ENCODE data around the gene KCNJ9. TPM values are rescaled to one million over a fixed set of nuclear protein-coding genes. Genes with fewer than 3 reads are reported as not detected.

The KCNJ9 gene
- total RNA-seq, 2 donors from 2014 or later: 0.11 to 0.30 TPM

- Histone ChIP-seq H3K4me1 (no peaks in the 10 kb centered on the region), H3K27ac (no peak overlapping the region), H3K27me3 (no peaks in the 10 kb centered on the region), H3K4me3 (no peak overlapping the region), H3K36me3 (no peaks in the 10 kb centered on the region), H3K9me3 (no peaks in the 10 kb centered on the region), H3K9ac (ENCODE audit: low read depth in 2 of 2, low read length in 2 of 2) (no peak overlapping the region)
- no peak for TF ChIP-seq CTCF (IDR thresholded peaks at IDR 0.05)
- DNase-seq: no peak
- intact Hi-C loops (cut with DNase I): no loop called here
Measured at GRCh38 chr1:160139840-160140239, 58.5 kb downstream of the KCNJ9 start.

Other genes starting within 250 kb of the KCNJ9 start
- not detected for gene VSIG8, start 218.9 kb upstream of the KCNJ9 start, total RNA-seq
- under 1 TPM in 1 of 2 donors, not detected in 1; 0.30 TPM for gene CFAP45, start 181.4 kb upstream of the KCNJ9 start, total RNA-seq
- gene TAGLN2, start 156.0 kb upstream of the KCNJ9 start, total RNA-seq: 100 to 1,000 TPM; 354 to 515 TPM
- gene IGSF9, start 135.9 kb upstream of the KCNJ9 start, total RNA-seq: 10 to 100 TPM; 14.1 to 41.8 TPM
- gene SLAMF9, start 127.3 kb upstream of the KCNJ9 start, total RNA-seq: not detected
- gene PIGM, start 49.5 kb upstream of the KCNJ9 start, total RNA-seq: 1 to 10 TPM; 4.0 to 6.2 TPM
- gene KCNJ10, start 11.4 kb upstream of the KCNJ9 start, total RNA-seq: under 1 TPM in 1 of 2 donors, not detected in 1; 0.29 TPM
- 10 to 100 TPM; 53.6 to 60.2 TPM for gene IGSF8, start 17.1 kb downstream of the KCNJ9 start, total RNA-seq
- 1 to 10 TPM; 1.5 to 6.1 TPM for gene ATP1A2, start 34.2 kb downstream of the KCNJ9 start, total RNA-seq
- gene ATP1A4, start 70.1 kb downstream of the KCNJ9 start, total RNA-seq: not detected
- not detected for gene CASQ1, start 109.0 kb downstream of the KCNJ9 start, total RNA-seq
- gene PEA15, start 123.8 kb downstream of the KCNJ9 start, total RNA-seq: 10 to 100 TPM; 33.0 to 48.3 TPM
- 10 to 100 TPM; 72.0 to 86.1 TPM for gene DCAF8, start 181.0 kb downstream of the KCNJ9 start, total RNA-seq
- gene PEX19, start 203.6 kb downstream of the KCNJ9 start, total RNA-seq: 10 to 100 TPM; 43.2 to 59.3 TPM

All from colonic mucosa (tissue), 4 donors.